GM12878 (cell line): Measurements from ENCODE around the gene NCF2. TPM values are rescaled to one million over a fixed set of nuclear protein-coding genes. Genes with fewer than 3 reads are reported as not detected.

Source experiments
- ATAC-seq: fragments of 200-7000 bp; cut with Tn5 transposase; 3 replicates; pipeline ENCODE4 v1.9.1; 2020; ENCODE audit warnings: mild to moderate bottlenecking, moderate library complexity
- BruUV-seq: library from RNA; stranded (reverse); fragments of 400-500 nt; replicated peaks from 2 replicates; lab custom pipeline; 2021; lab: Mats Ljungman, UMichigan
- CTCF ChIA-PET: fragments of 300-600 bp; sonication (Branson Sonifier 250); formaldehyde crosslinking; extraction: SDS; loops from one replicate; lab custom pipeline; 2021; ENCODE audit warnings: inconsistent platforms; lab: Yijun Ruan, JAX
- POLR2A ChIA-PET: fragments of 350-600 bp; formaldehyde crosslinking; extraction: SDS; loops from one replicate; lab custom pipeline; 2021; ENCODE audit warnings: inconsistent platforms; lab: Charles Lee
- RAD21 ChIA-PET: fragments of 300-600 bp; sonication (Branson Sonifier 250); formaldehyde crosslinking; loops from one replicate; lab custom pipeline; 2023; ENCODE audit warnings: antibody characterized with exemption; ENCODE audit not compliant: unreplicated experiment; lab: Charles Lee
- SMC1A ChIA-PET: fragments of 300-600 bp; sonication (Branson Sonifier 250); formaldehyde crosslinking; loops from one replicate; lab custom pipeline; 2023; ENCODE audit not compliant: unreplicated experiment, uncharacterized antibody; lab: Charles Lee
- DNase-seq: peaks from one replicate; pipeline ENCODE4 v3.0.0-alpha.2; 2011; ENCODE audit warnings: low read depth, low spot score
- FAIRE-seq: peaks from 3 replicates; lab custom pipeline; 2011; peaks lifted over from hg19 to GRCh38; lab: Jason Lieb, UNC
- H2AFZ ChIP-seq: 2 replicates; pipeline ENCODE4 v1.6.0; 2011; ENCODE audit warnings: low read depth, low read length, control low read depth; ENCODE audit not compliant: control insufficient read depth
- H3K27ac ChIP-seq: 2 replicates; pipeline ENCODE4 v1.5.1; 2011; ENCODE audit warnings: control low read depth; ENCODE audit not compliant: control insufficient read depth, insufficient read depth
- H3K27me3 ChIP-seq, 2 experiments: replicated peaks in 1 of 2; 2 replicates each; pipeline versions ENCODE4 v1.6.0 to v1.6.1; 2011; ENCODE audit warnings: low read length in 1 of 2; ENCODE audit not compliant: control insufficient read depth in 2 of 2, insufficient read depth in 2 of 2
- H3K36me3 ChIP-seq, 2 experiments: 2 replicates each; pipeline ENCODE4 v1.5.1; 2011; ENCODE audit warnings: low read length in 1 of 2; ENCODE audit not compliant: control insufficient read depth in 2 of 2, insufficient read depth in 2 of 2
- H3K4me1 ChIP-seq: 2 replicates; pipeline ENCODE4 v1.6.1; 2011; ENCODE audit warnings: mild to moderate bottlenecking, low read length, moderate library complexity, mixed read lengths; ENCODE audit not compliant: control insufficient read depth, insufficient read depth
- H3K4me2 ChIP-seq: 2 replicates; pipeline ENCODE4 v1.6.0; 2011; ENCODE audit warnings: control low read depth; ENCODE audit not compliant: control insufficient read depth, insufficient read depth
- H3K4me3 ChIP-seq: fragments of 200-600 bp; sonication (generic); 2 replicates; pipeline ENCODE4 v1.5.1; 2016
- H3K79me2 ChIP-seq: 2 replicates; pipeline ENCODE4 v1.6.0; 2011; ENCODE audit warnings: low read length; ENCODE audit not compliant: control insufficient read depth, insufficient read depth
- H3K9ac ChIP-seq: 2 replicates; pipeline ENCODE4 v1.8.0; 2011; ENCODE audit warnings: low read length, control low read depth, mixed read lengths; ENCODE audit not compliant: control insufficient read depth, insufficient read depth
- H3K9me3 ChIP-seq: replicated peaks from 3 replicates; pipeline ENCODE4 v1.5.1; 2011; ENCODE audit warnings: mild to moderate bottlenecking, low read length; ENCODE audit not compliant: control insufficient read depth, insufficient read depth
- H4K20me1 ChIP-seq: 2 replicates; pipeline ENCODE4 v1.6.0; 2011; ENCODE audit not compliant: control insufficient read depth, insufficient read depth
- ATF2 ChIP-seq: IDR thresholded peaks from 2 replicates; pipeline ENCODE4 v1.6.1; 2012; ENCODE audit warnings: low read length, inconsistent platforms
- BMI1 ChIP-seq: fragments of 450-650 bp; IDR thresholded peaks from 2 replicates; pipeline ENCODE4 v1.6.1; 2016; ENCODE audit warnings: mild to moderate bottlenecking, moderate library complexity, borderline replicate concordance
- CEBPB ChIP-seq, 2 experiments: fragments of 150-350 bp in 1 of 2; IDR thresholded peaks; 2 replicates each; pipeline ENCODE4 v1.6.1; 2012 to 2014; ENCODE audit warnings: low read depth in 2 of 2, low read length in 2 of 2, borderline replicate concordance in 1 of 2, inconsistent platforms in 1 of 2
- ESRRA ChIP-seq: IDR thresholded peaks from 2 replicates; pipeline ENCODE4 v1.6.1; 2012; ENCODE audit warnings: mild to moderate bottlenecking, low read length, improper control_type of control experiment
- GABPA ChIP-seq: IDR thresholded peaks from 2 replicates; pipeline ENCODE4 v1.6.1; 2014; ENCODE audit warnings: antibody characterized with exemption, low read depth, mild to moderate bottlenecking, inconsistent platforms
- HDAC2 ChIP-seq: fragments of 200-600 bp; sonication (generic); IDR thresholded peaks from 2 replicates; pipeline ENCODE4 v1.6.1; 2017
- IKZF1 ChIP-seq: fragments of 450-650 bp; conservative IDR thresholded peaks from 2 replicates; pipeline ENCODE4 v1.6.1; 2017; ENCODE audit warnings: antibody characterized with exemption, mild to moderate bottlenecking
- KLF5 ChIP-seq: fragments of 450-650 bp; IDR thresholded peaks from 2 replicates; pipeline ENCODE4 v1.6.1; 2014; ENCODE audit warnings: mild to moderate bottlenecking; ENCODE audit not compliant: partially characterized antibody
- NFYB ChIP-seq: IDR thresholded peaks from 2 replicates; pipeline ENCODE4 v1.6.1; 2011; ENCODE audit warnings: low read depth, mild to moderate bottlenecking, low read length, improper control_type of control experiment, moderate library complexity; ENCODE audit not compliant: insufficient read depth
- RAD51 ChIP-seq: fragments of 450-650 bp; IDR thresholded peaks from 2 replicates; pipeline ENCODE4 v1.6.1; 2016; ENCODE audit warnings: moderate library complexity, mild to moderate bottlenecking, inconsistent platforms
- RCOR1 ChIP-seq: conservative IDR thresholded peaks from 2 replicates; pipeline ENCODE4 v1.6.1; 2012; ENCODE audit warnings: low read depth, low read length, improper control_type of control experiment
- SKIL ChIP-seq: fragments of 450-650 bp; IDR thresholded peaks from 2 replicates; pipeline ENCODE4 v1.6.1; 2017; ENCODE audit warnings: mild to moderate bottlenecking, low read depth, inconsistent platforms; ENCODE audit not compliant: poor library complexity, severe bottlenecking
- SMARCA5 ChIP-seq: fragments of 450-650 bp; IDR thresholded peaks from 2 replicates; pipeline ENCODE4 v1.6.1; 2017; ENCODE audit warnings: mild to moderate bottlenecking
- TAF1 ChIP-seq: IDR thresholded peaks from 2 replicates; pipeline ENCODE4 v1.6.1; 2011; ENCODE audit warnings: mild to moderate bottlenecking, low read depth, low read length, borderline replicate concordance
- ZNF274 ChIP-seq: IDR thresholded peaks from one replicate; pipeline ENCODE4 v1.8.0; 2011; ENCODE audit not compliant: insufficient read length, insufficient read depth
- WGBS: methylation state at CpG from one replicate; pipeline ENCODE4 v1.1.6; 2016; ENCODE audit warnings: low lambda C conversion rate; ENCODE audit not compliant: insufficient replicate concordance, insufficient coverage; ENCODE audit errors: missing lambda C conversion rate; 5-methylcytosine and 5-hydroxymethylcytosine counted together
- in situ Hi-C: fragments of 300-500 bp; cut with MboI; formaldehyde crosslinking; loops from 9 replicates; pipeline ENCODE4 v1.14.3; 2018; ENCODE audit warnings: mixed read lengths
- intact Hi-C: fragments of 100-400 bp; cut with micrococcal nuclease; formaldehyde crosslinking; loops from one replicate; pipeline ENCODE4 v1.14.2; 2022; ENCODE audit not compliant: unreplicated experiment
- polyA plus RNA-seq, 11 experiments: library from polyadenylated mRNA; depleted of rRNA in 4 of 11; unstranded in 6 of 11; stranded (reverse) in 5 of 11; fragments of >200 nt; fragmentation: Nextera tagmentation in 4 of 11; fragmentation: Illumina TruSeq in 1 of 11; extraction: Ambion mirVana in 4 of 11; extraction: Trizol in 1 of 11; gene quantifications; 1 replicate in 1 of 11; 2 replicates in 10 of 11; pipeline versions ENCODE4 v1.2.1 to v1.2.3, GENCODE V29; 2011 to 2016; ENCODE audit warnings: inconsistent platforms in 2 of 11, missing spikeins in 2 of 11, low read depth in 1 of 11
- total RNA-seq, 4 experiments: library from RNA; depleted of rRNA in 3 of 4; stranded (reverse); fragments of >200 nt in 3 of 4; fragmentation: Illumina TruSeq in 1 of 4; extraction: Trizol in 1 of 4; gene quantifications; 2 replicates each; pipeline versions ENCODE4 v1.2.1 to v1.2.3, GENCODE V29; 2013 to 2021

The NCF2 gene
- total and polyA plus RNA-seq, 10 of the 15 experiments (the other 5 are each of a cell fraction or from before 2014, with no cell fraction given), result 31.4 to 256 (median 77.1) TPM

- H3K27ac ChIP-seq, result no peak overlapping the region
- no peaks in the 10 kb centered on the region for H3K9me3 ChIP-seq
- H3K4me1 ChIP-seq, result peaks cover 14% of the 10 kb centered on the region
- ChIA-PET SMC1A (interaction anchor here (11.7 kb wide), 1 partner anchor 22 kb away, joined by 363 read pairs; no protein-coding TSS in a partner anchor), POLR2A (no interaction called here), RAD21 (no interaction called here), CTCF (no interaction called here)
- peaks cover 0 to 5% of the 10 kb centered on the region in 2 experiments; a peak in 2 of 4 replicates for H3K36me3 ChIP-seq
- H2AFZ ChIP-seq, result no peak overlapping the region
- H3K9ac ChIP-seq, result no peak overlapping the region
- H3K79me2 ChIP-seq, result peaks cover 12% of the 10 kb centered on the region
- no peaks in the 10 kb centered on the region for H4K20me1 ChIP-seq
- H3K4me2 ChIP-seq, result no peak overlapping the region
- no peak for DNase-seq
- 58% methylated on average over 5 of the region's 5 CpGs for WGBS
- no peak for FAIRE-seq
- intact Hi-C loops (no loop called here), in situ Hi-C loops (no loop called here)
- TF ChIP-seq CEBPB (IDR thresholded peaks at IDR 0.05; ENCODE audit: borderline replicate concordance in 1 of 2, low read depth in 2 of 2, low read length in 2 of 2), result peak in 1 of 2 experiments; percentile 44; a peak in 1 of 4 replicates
- TF ChIP-seq ZNF274, result no peak
- H3K27me3 ChIP-seq, result no peaks in the 10 kb centered on the region
- H3K4me3 ChIP-seq, result no peak overlapping the region
- BruUV-seq, result no TSS peak
- ATAC-seq, result no peak
Measured at GRCh38 chr1:183584147-183584546, 6.1 kb downstream of the NCF2 start.

GRCh38 chr1:183583466-183583865 lies 6.8 kb downstream of the NCF2 start:
- CTCF ChIA-PET, result interaction anchor here (1.4 kb wide), 1 partner anchor 39 kb away, joined by 4 read pairs; no protein-coding TSS in a partner anchor
- no peak for DNase-seq
- Histone ChIP-seq H3K27me3 (no peaks in the 10 kb centered on the region), H3K79me2 (peaks cover 5% of the 10 kb centered on the region), H3K36me3 (peaks cover 0 to 8% of the 10 kb centered on the region in 2 experiments; a peak in 2 of 4 replicates), H3K9me3 (no peaks in the 10 kb centered on the region), H2AFZ (no peak overlapping the region), H3K4me3 (no peak overlapping the region), H3K4me2 (no peak overlapping the region), H3K4me1 (peaks cover 7% of the 10 kb centered on the region), H3K9ac (no peak overlapping the region), H3K27ac (no peak overlapping the region), H4K20me1 (no peaks in the 10 kb centered on the region)
- RAD21 ChIA-PET, result no interaction called here
- no peak for FAIRE-seq
- intact Hi-C loops, result no loop called here
- WGBS, result 69% methylated on average over 6 of the region's 6 CpGs
- POLR2A ChIA-PET, result interaction anchor here (1.4 kb wide), 1 partner anchor 13 kb away, joined by 3 read pairs; no protein-coding TSS in a partner anchor
- SMC1A ChIA-PET, result interaction anchor here (0.8 kb wide), 1 partner anchor 10 kb away, joined by 3 read pairs; no protein-coding TSS in a partner anchor
- no peak for ATAC-seq
- in situ Hi-C loops, result no loop called here
- BruUV-seq, result no TSS peak
- TF ChIP-seq BMI1, result no peak
- no peak for TF ChIP-seq IKZF1
- no peak for TF ChIP-seq RCOR1
- TF ChIP-seq CEBPB (IDR thresholded peaks at IDR 0.05; ENCODE audit: borderline replicate concordance in 1 of 2, low read depth in 2 of 2, low read length in 2 of 2), result no peak
- TF ChIP-seq ATF2, result no peak
- TF ChIP-seq SMARCA5, result no peak
- TF ChIP-seq SKIL, result no peak
- no peak for TF ChIP-seq NFYB
- TF ChIP-seq TAF1, result no peak
- no peak for TF ChIP-seq GABPA
- TF ChIP-seq KLF5, result no peak
- TF ChIP-seq ESRRA, result no peak
- no peak for TF ChIP-seq RAD51
- no peak for TF ChIP-seq HDAC2
